ENCODE data around the gene CORO6. TPM values are rescaled to one million over a fixed set of nuclear protein-coding genes. Genes with fewer than 3 reads are reported as not detected.

Gene CORO6
- total RNA-seq, result 4.4 and 28.7 TPM in 2 replicates

DNA sequence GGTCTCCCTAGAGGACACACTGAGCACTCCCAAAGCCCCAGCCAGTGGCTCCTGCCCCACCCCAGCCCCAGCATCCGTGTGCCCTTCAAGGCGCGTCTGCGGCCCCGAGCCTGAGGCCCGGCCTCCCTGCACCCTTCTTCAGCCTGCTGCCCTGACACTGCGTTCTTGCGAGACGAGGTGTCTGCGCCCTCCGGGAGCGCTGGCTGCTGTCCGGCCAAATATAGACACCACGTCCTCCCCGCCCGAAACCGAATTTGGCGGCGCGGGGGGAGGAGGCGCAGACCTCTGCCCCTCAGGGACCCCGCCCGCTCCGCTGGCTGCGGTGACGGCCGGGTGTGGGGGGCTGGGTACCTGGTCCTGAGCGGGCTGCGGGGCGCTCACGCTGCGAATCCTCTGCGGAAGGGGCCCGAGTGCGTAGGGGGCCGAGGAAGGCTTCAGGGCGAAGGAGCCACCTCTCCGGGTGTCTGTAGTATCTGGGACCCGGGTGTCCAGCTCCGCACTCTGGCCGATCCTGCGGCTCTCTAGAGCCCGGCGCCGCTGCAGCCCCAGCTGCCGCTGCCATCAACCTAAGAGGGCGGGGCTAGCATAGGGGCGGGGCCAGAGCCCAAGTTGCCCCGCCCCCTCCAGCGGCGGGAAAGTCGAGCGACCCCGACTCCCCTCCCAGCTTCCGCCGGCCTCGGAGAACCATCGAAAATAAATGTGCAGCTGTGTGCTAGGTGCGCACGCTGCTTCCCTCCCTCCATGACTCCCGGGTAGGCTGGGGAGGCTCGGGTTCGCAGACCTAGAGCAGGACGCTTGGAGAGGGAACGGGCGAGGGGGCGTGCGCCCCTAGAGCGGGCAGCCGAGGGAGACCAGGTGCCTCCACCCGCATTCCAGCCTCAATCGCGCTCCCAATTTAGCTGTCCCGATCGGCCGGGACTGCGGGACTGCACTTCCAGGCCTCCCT is at the start of gene CORO6:
TSS of gene CORO6 (minus strand) at position 576 of the 946 bp plus-strand sequence. CDS start 1,491 bp downstream, outside the sequence.
- H3K4me3 ChIP-seq (ENCODE audit: low read depth, low read length), result peak within 1 kb of the TSS; percentile 85
- TF ChIP-seq, protein P1, sequence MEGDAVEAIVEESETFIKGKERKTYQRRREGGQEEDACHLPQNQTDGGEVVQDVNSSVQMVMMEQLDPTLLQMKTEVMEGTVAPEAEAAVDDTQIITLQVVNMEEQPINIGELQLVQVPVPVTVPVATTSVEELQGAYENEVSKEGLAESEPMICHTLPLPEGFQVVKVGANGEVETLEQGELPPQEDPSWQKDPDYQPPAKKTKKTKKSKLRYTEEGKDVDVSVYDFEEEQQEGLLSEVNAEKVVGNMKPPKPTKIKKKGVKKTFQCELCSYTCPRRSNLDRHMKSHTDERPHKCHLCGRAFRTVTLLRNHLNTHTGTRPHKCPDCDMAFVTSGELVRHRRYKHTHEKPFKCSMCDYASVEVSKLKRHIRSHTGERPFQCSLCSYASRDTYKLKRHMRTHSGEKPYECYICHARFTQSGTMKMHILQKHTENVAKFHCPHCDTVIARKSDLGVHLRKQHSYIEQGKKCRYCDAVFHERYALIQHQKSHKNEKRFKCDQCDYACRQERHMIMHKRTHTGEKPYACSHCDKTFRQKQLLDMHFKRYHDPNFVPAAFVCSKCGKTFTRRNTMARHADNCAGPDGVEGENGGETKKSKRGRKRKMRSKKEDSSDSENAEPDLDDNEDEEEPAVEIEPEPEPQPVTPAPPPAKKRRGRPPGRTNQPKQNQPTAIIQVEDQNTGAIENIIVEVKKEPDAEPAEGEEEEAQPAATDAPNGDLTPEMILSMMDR (conservative IDR thresholded peaks at IDR 0.05; ENCODE audit: low read depth, low read length), result no peak
- DNase-seq (ENCODE audit: low read depth), result no peak

GRCh38 chr17:29671661-29672060 is 48.9 kb upstream of the CORO6 start:
- TF ChIP-seq, protein P1 (conservative IDR thresholded peaks at IDR 0.05; ENCODE audit: low read depth, low read length), result no peak
- DNase-seq (ENCODE audit: low read depth), result no peak
- H3K4me3 ChIP-seq (ENCODE audit: low read depth, low read length), result no peak overlapping the region

DNA sequence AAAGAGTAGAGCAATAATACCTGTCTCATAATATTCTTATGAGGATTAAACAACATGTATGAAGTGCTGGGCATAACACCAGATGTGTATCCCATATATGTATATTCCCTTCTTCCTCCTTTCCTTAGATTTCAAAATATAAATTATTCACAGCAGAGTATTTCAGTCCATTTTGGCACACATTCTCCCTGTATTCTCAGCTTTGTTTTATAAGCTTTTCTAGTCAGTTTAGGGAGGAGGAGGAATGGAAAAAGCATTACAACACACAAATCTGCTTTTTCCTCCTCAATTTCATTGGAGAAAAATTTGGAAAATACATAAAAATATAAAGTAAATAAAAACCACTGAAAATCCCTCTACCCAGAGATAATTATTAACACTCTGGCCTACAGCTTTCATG is 46.6 kb upstream of the CORO6 start:
- H3K4me3 ChIP-seq (ENCODE audit: low read depth, low read length), result no peak overlapping the region
- TF ChIP-seq, protein P1 (conservative IDR thresholded peaks at IDR 0.05; ENCODE audit: low read depth, low read length), result no peak
- DNase-seq (ENCODE audit: low read depth), result no peak

- no peak overlapping the region for H3K4me3 ChIP-seq (ENCODE audit: low read depth, low read length)
- no peak for DNase-seq (ENCODE audit: low read depth)
- TF ChIP-seq, protein P1 (conservative IDR thresholded peaks at IDR 0.05; ENCODE audit: low read depth, low read length), result no peak
These were observed 45.3 kb upstream of the CORO6 start for GRCh38 chr17:29667969-29668368.

GRCh38 chr17:29665481-29665810 is 42.7 kb upstream of the CORO6 start:
- no peak for DNase-seq (ENCODE audit: low read depth)
- TF ChIP-seq, protein P1 (conservative IDR thresholded peaks at IDR 0.05; ENCODE audit: low read depth, low read length), result no peak
- no peak overlapping the region for H3K4me3 ChIP-seq (ENCODE audit: low read depth, low read length)

DNA sequence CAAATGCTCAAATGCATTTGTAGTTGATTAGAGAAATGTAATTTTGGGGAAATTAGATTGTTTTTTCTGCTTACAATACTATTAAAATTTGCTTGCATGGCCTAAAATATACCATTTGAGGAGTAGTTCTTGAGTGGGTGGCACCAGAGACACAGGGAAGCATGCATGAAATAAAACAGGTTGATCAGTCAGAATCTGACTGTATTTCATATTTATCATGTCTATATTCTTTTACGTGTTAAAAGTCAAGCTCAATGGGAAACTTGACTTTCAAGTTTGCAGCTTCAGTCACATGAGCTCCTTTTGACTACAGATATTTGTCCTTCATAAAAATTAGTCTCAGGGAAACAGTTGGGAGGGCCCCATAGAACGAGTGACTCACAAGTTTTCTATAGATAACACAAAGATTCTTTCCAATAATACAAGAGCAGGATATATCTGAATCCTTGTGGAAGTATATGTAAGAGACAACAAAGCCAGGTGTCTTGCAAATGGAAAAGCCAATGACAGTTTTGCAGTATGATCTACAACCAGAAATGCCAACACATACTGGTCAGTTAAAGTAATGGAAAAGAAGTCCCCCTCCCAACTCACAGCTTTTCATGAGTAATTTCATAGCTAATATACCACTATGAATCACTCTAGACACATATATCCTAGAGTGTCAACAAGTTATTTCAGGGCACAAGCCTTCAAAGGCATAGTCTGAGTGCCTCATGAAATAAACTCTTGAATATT is 42.2 kb upstream of the CORO6 start:
- no peak overlapping the region for H3K4me3 ChIP-seq (ENCODE audit: low read depth, low read length)
- TF ChIP-seq, protein P1 (conservative IDR thresholded peaks at IDR 0.05; ENCODE audit: low read depth, low read length), result no peak
- DNase-seq (ENCODE audit: low read depth), result no peak

Data from epithelial cell of proximal tubule (primary cell).